ENCODE results near the gene ACSF2. TPM values are rescaled to one million over a fixed set of nuclear protein-coding genes. Genes with fewer than 3 reads are reported as not detected.

ACSF2 gene
- total RNA-seq, 1 experiment from 2014 or later, result 161 TPM

- H3K4me1 ChIP-seq, result peaks cover 13% of the 10 kb centered on the region
- Mint-ChIP-seq H3K27ac (ENCODE audit: unreplicated experiment) (no peak overlapping the region), H3K4me1 (ENCODE audit: low read depth, unreplicated experiment) (peaks cover 37% of the 10 kb centered on the region), H3K27me3 (ENCODE audit: insufficient read depth, unreplicated experiment) (no peaks in the 10 kb centered on the region), H3K36me3 (ENCODE audit: insufficient read depth, unreplicated experiment) (peaks cover 52% of the 10 kb centered on the region), H3K9me3 (ENCODE audit: unreplicated experiment) (no peaks in the 10 kb centered on the region), H3K4me3 (ENCODE audit: unreplicated experiment) (no peak overlapping the region)
- H3K9me3 ChIP-seq, result no peaks in the 10 kb centered on the region
- intact Hi-C loops (cut with micrococcal nuclease; ENCODE audit: unreplicated experiment), result loop anchor here (1.0 to 5.0 kb wide), 8 partner anchors 20 to 476 kb away; partner anchors contain the start of genes EPN3 and SPATA20
- H3K36me3 ChIP-seq (ENCODE audit: control insufficient read depth, insufficient read depth, low read length), result peaks cover 12% of the 10 kb centered on the region
- no peak for DNase-seq
- H3K27me3 ChIP-seq (replicated peaks; ENCODE audit: control insufficient read depth, insufficient read depth, low read length), result no peaks in the 10 kb centered on the region
- CTCF ChIA-PET, result interaction anchor here (0.7 to 2.5 kb wide), 6 partner anchors 19 to 163 kb away, joined by 3 to 14 read pairs (median 8); no protein-coding TSS in a partner anchor
- H3K4me3 ChIP-seq (ENCODE audit: low read depth, low read length), result no peak overlapping the region
- BruUV-seq (replicated peaks), result no TSS peak
- TF ChIP-seq, protein P1, sequence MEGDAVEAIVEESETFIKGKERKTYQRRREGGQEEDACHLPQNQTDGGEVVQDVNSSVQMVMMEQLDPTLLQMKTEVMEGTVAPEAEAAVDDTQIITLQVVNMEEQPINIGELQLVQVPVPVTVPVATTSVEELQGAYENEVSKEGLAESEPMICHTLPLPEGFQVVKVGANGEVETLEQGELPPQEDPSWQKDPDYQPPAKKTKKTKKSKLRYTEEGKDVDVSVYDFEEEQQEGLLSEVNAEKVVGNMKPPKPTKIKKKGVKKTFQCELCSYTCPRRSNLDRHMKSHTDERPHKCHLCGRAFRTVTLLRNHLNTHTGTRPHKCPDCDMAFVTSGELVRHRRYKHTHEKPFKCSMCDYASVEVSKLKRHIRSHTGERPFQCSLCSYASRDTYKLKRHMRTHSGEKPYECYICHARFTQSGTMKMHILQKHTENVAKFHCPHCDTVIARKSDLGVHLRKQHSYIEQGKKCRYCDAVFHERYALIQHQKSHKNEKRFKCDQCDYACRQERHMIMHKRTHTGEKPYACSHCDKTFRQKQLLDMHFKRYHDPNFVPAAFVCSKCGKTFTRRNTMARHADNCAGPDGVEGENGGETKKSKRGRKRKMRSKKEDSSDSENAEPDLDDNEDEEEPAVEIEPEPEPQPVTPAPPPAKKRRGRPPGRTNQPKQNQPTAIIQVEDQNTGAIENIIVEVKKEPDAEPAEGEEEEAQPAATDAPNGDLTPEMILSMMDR (IDR thresholded peaks at IDR 0.05; ENCODE audit: insufficient read depth in 1 of 2, low read depth in 1 of 2, low read length in 1 of 2, severe bottlenecking in 1 of 2, unreplicated experiment in 1 of 2), result no peak
- POLR2A ChIA-PET, result interaction anchor here (1.0 kb wide), 1 partner anchor 20 kb away, joined by 3 read pairs; no protein-coding TSS in a partner anchor
Measured at GRCh38 chr17:50481648-50482047, 55.6 kb downstream of the ACSF2 start.

GRCh38 chr17:50482110-50482509 is 56.1 kb downstream of the ACSF2 start:
- peaks cover 13% of the 10 kb centered on the region for H3K4me1 ChIP-seq
- no peak overlapping the region for H3K4me3 ChIP-seq (ENCODE audit: low read depth, low read length)
- H3K27me3 ChIP-seq (replicated peaks; ENCODE audit: control insufficient read depth, insufficient read depth, low read length), result no peaks in the 10 kb centered on the region
- no TSS peak for BruUV-seq (replicated peaks)
- Mint-ChIP-seq H3K9me3 (ENCODE audit: unreplicated experiment) (no peaks in the 10 kb centered on the region), H3K27ac (ENCODE audit: unreplicated experiment) (peak overlapping the region; percentile 32), H3K4me1 (ENCODE audit: low read depth, unreplicated experiment) (peaks cover 37% of the 10 kb centered on the region), H3K4me3 (ENCODE audit: unreplicated experiment) (no peak overlapping the region), H3K27me3 (ENCODE audit: insufficient read depth, unreplicated experiment) (no peaks in the 10 kb centered on the region), H3K36me3 (ENCODE audit: insufficient read depth, unreplicated experiment) (peaks cover 52% of the 10 kb centered on the region)
- H3K36me3 ChIP-seq (ENCODE audit: control insufficient read depth, insufficient read depth, low read length), result peaks cover 12% of the 10 kb centered on the region
- ChIA-PET POLR2A (interaction anchor here (1.0 kb wide), 1 partner anchor 20 kb away, joined by 3 read pairs; no protein-coding TSS in a partner anchor), CTCF (interaction anchor here (0.7 to 2.5 kb wide), 7 partner anchors 19 to 164 kb away, joined by 3 to 14 read pairs (median 7); no protein-coding TSS in a partner anchor)
- no peak for DNase-seq
- TF ChIP-seq, protein P1 (IDR thresholded peaks at IDR 0.05; ENCODE audit: insufficient read depth in 1 of 2, low read depth in 1 of 2, low read length in 1 of 2, severe bottlenecking in 1 of 2, unreplicated experiment in 1 of 2), result no peak
- no peaks in the 10 kb centered on the region for H3K9me3 ChIP-seq
- intact Hi-C loops (cut with micrococcal nuclease; ENCODE audit: unreplicated experiment), result loop anchor here (1.0 to 5.0 kb wide), 8 partner anchors 19 to 475 kb away; partner anchors contain the start of genes EPN3 and SPATA20

DNA sequence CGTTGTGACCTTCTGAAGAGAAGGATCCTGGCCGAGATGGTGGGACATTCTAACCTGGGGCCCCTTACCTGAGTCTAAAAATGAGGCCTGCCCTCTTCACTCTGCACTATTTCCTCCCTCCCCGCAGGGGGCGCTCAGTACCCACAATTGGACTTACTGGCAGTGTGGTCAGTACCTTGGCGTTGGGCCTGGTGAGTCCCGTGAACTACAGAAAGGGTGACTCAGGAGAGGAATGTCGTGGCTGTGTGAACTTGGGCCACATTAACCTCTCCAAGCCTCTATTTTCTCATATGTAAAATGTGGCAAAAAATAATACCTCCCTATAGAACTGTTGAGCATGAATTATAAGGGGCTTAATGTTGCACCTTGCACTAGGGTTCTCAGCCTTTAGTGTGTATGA is 56.5 kb downstream of the ACSF2 start:
- Histone ChIP-seq H3K4me1 (peaks cover 13% of the 10 kb centered on the region), H3K9me3 (no peaks in the 10 kb centered on the region), H3K4me3 (ENCODE audit: low read depth, low read length) (no peak overlapping the region), H3K36me3 (ENCODE audit: control insufficient read depth, insufficient read depth, low read length) (peaks cover 12% of the 10 kb centered on the region), H3K27me3 (replicated peaks; ENCODE audit: control insufficient read depth, insufficient read depth, low read length) (no peaks in the 10 kb centered on the region)
- Mint-ChIP-seq H3K9me3 (ENCODE audit: unreplicated experiment) (no peaks in the 10 kb centered on the region), H3K4me3 (ENCODE audit: unreplicated experiment) (no peak overlapping the region), H3K36me3 (ENCODE audit: insufficient read depth, unreplicated experiment) (peaks cover 52% of the 10 kb centered on the region), H3K27ac (ENCODE audit: unreplicated experiment) (peak overlapping the region; percentile 32), H3K4me1 (ENCODE audit: low read depth, unreplicated experiment) (peaks cover 37% of the 10 kb centered on the region), H3K27me3 (ENCODE audit: insufficient read depth, unreplicated experiment) (no peaks in the 10 kb centered on the region)
- intact Hi-C loops (cut with micrococcal nuclease; ENCODE audit: unreplicated experiment), result loop anchor here (1.0 to 5.0 kb wide), 8 partner anchors 19 to 475 kb away; partner anchors contain the start of genes EPN3 and SPATA20
- ChIA-PET POLR2A (interaction anchor here (1.0 kb wide), 1 partner anchor 19 kb away, joined by 3 read pairs; no protein-coding TSS in a partner anchor), CTCF (interaction anchor here (0.6 to 2.5 kb wide), 9 partner anchors 16 to 300 kb away, joined by 3 to 14 read pairs (median 3); no protein-coding TSS in a partner anchor)
- BruUV-seq (replicated peaks), result no TSS peak
- DNase-seq, result peak; percentile 96 to 99
- TF ChIP-seq, protein P1 (IDR thresholded peaks at IDR 0.05; ENCODE audit: insufficient read depth in 1 of 2, low read depth in 1 of 2, low read length in 1 of 2, severe bottlenecking in 1 of 2, unreplicated experiment in 1 of 2), result peak; percentile 99 to 100
